Prostate gland (tissue), 2 donors: ENCODE measurements around the gene COG4.

ENCODE experiments used
- CTCF ChIP-seq, 4 experiments: fragments of 200-600 bp in 2 of 4; fragments of 450-650 bp in 2 of 4; sonication (generic) in 2 of 4; IDR thresholded peaks; 1 replicate in 3 of 4; 2 replicates in 1 of 4; pipeline ENCODE4 v1.5.1; 2016 to 2019; ENCODE audit warnings: antibody characterized with exemption in 4 of 4, mild to moderate bottlenecking in 2 of 4, moderate library complexity in 2 of 4
- POLR2A ChIP-seq: fragments of 450-650 bp; IDR thresholded peaks from one replicate; pipeline ENCODE4 v1.6.1; 2016; ENCODE audit warnings: antibody characterized with exemption, mild to moderate bottlenecking
- POLR2AphosphoS5 ChIP-seq: sonication (generic); formaldehyde crosslinking; IDR thresholded peaks from one replicate; pipeline ENCODE4 v1.6.1; 2017; ENCODE audit warnings: antibody characterized with exemption

GRCh38 chr16:70523076-70523742 lies at the start of gene COG4:
- TF ChIP-seq CTCF (IDR thresholded peaks at IDR 0.05) (peak in 1 of 4 experiments; percentile 2), POLR2A (peak; percentile 49), POLR2AphosphoS5 (peak; percentile 77)
